HEK293 (cell line): Measurements from ENCODE around the gene BEST3.

Source experiments
- CTCF ChIP-seq: fragments of 450-650 bp; formaldehyde crosslinking; IDR thresholded peaks from 2 replicates; pipeline ENCODE4 v1.5.1; 2016; ENCODE audit warnings: missing biosample characterization, missing genetic modification characterization
- REPIN1 ChIP-seq: fragments of 450-650 bp; formaldehyde crosslinking; IDR thresholded peaks from 2 replicates; pipeline ENCODE4 v1.5.1; 2017; ENCODE audit warnings: missing biosample characterization, missing genetic modification characterization, low read depth
- SP2 ChIP-seq: fragments of 450-650 bp; formaldehyde crosslinking; IDR thresholded peaks from 2 replicates; pipeline ENCODE4 v1.5.1; 2016; ENCODE audit warnings: missing biosample characterization, missing genetic modification characterization
- YY1 ChIP-seq: fragments of 450-650 bp; formaldehyde crosslinking; IDR thresholded peaks from 2 replicates; pipeline ENCODE4 v1.5.1; 2018; ENCODE audit warnings: missing biosample characterization, missing genetic modification characterization
- ZNF529 ChIP-seq: fragments of 450-650 bp; formaldehyde crosslinking; IDR thresholded peaks from 2 replicates; pipeline ENCODE4 v1.5.1; 2017; ENCODE audit warnings: missing genetic modification characterization, missing biosample characterization; ENCODE audit not compliant: insufficient replicate concordance
- ZNF624 ChIP-seq: fragments of 450-650 bp; formaldehyde crosslinking; IDR thresholded peaks from 2 replicates; pipeline ENCODE4 v1.5.1; 2017; ENCODE audit warnings: missing biosample characterization, missing genetic modification characterization
- ZNF777 ChIP-seq: fragments of 450-650 bp; formaldehyde crosslinking; IDR thresholded peaks from 2 replicates; pipeline ENCODE4 v1.5.1; 2017; ENCODE audit warnings: missing biosample characterization, missing genetic modification characterization, borderline replicate concordance
- TF ChIP-seq, protein P1 (sequence below): sonication (generic); formaldehyde crosslinking; IDR thresholded peaks from 2 replicates; pipeline ENCODE4 v1.8.1; 2022; ENCODE audit warnings: mild to moderate bottlenecking, moderate library complexity, missing genetic modification reagents
- TF ChIP-seq, protein P2 (sequence below): fragments of 450-650 bp; formaldehyde crosslinking; IDR thresholded peaks from 2 replicates; pipeline ENCODE4 v1.5.1; 2016; ENCODE audit warnings: missing biosample characterization, missing genetic modification characterization

GRCh38 chr12:69630191-69630590 is 68.9 kb downstream of the BEST3 start:
- no peak for TF ChIP-seq CTCF (tag by site-specific recombination)
- TF ChIP-seq, protein P1, sequence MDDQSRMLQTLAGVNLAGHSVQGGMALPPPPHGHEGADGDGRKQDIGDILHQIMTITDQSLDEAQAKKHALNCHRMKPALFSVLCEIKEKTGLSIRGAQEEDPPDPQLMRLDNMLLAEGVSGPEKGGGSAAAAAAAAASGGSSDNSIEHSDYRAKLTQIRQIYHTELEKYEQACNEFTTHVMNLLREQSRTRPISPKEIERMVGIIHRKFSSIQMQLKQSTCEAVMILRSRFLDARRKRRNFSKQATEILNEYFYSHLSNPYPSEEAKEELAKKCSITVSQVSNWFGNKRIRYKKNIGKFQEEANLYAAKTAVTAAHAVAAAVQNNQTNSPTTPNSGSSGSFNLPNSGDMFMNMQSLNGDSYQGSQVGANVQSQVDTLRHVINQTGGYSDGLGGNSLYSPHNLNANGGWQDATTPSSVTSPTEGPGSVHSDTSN (CRISPR knock-in tag): no peak
- TF ChIP-seq YY1 (tag by site-specific recombination): no peak
- TF ChIP-seq SP2: no peak
- no peak for TF ChIP-seq ZNF777 (tag by site-specific recombination)
- TF ChIP-seq REPIN1 (tag by site-specific recombination): no peak
- TF ChIP-seq, protein P2, sequence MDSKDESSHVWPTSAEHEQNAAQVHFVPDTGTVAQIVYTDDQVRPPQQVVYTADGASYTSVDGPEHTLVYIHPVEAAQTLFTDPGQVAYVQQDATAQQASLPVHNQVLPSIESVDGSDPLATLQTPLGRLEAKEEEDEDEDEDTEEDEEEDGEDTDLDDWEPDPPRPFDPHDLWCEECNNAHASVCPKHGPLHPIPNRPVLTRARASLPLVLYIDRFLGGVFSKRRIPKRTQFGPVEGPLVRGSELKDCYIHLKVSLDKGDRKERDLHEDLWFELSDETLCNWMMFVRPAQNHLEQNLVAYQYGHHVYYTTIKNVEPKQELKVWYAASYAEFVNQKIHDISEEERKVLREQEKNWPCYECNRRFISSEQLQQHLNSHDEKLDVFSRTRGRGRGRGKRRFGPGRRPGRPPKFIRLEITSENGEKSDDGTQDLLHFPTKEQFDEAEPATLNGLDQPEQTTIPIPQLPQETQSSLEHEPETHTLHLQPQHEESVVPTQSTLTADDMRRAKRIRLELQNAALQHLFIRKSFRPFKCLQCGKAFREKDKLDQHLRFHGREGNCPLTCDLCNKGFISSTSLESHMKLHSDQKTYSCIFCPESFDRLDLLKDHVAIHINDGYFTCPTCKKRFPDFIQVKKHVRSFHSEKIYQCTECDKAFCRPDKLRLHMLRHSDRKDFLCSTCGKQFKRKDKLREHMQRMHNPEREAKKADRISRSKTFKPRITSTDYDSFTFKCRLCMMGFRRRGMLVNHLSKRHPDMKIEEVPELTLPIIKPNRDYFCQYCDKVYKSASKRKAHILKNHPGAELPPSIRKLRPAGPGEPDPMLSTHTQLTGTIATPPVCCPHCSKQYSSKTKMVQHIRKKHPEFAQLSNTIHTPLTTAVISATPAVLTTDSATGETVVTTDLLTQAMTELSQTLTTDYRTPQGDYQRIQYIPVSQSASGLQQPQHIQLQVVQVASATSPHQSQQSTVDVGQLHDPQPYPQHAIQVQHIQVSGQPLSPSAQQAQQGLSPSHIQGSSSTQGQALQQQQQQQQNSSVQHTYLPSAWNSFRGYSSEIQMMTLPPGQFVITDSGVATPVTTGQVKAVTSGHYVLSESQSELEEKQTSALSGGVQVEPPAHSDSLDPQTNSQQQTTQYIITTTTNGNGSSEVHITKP (tag by site-specific recombination): no peak
- TF ChIP-seq ZNF624 (tag by site-specific recombination): no peak
- TF ChIP-seq ZNF529 (tag by site-specific recombination): no peak
